Measurements from ENCODE around the gene RNF181. TPM values are rescaled to one million over a fixed set of nuclear protein-coding genes. Genes with fewer than 3 reads are reported as not detected.
A peak's percentile ranks its signal among the peaks of the same experiment; 100 is the strongest.

Gene RNF181
- total and polyA plus RNA-seq, 2 of the 13 experiments (the other 11 are each of a cell fraction or from before 2014, with no cell fraction given) = 224 to 578 TPM

GRCh38 chr2:85584354-85584856 is 11.1 kb upstream of the RNF181 start, which contains the start of gene VAMP5 (continued):
- TF ChIP-seq ZNF44 (CRISPR knock-in tag; IDR thresholded peaks at IDR 0.05) (no peak), SOX13 (IDR thresholded peaks at IDR 0.05) (peak; percentile 18; the same call in 1 of the 2 replicates), SOX13 (CRISPR knock-in tag; conservative IDR thresholded peaks at IDR 0.05 in 1 of 2, IDR thresholded peaks at IDR 0.05 in 1 of 2) (peak; percentile 45 to 74; a peak in 2 of 4 replicates), PAXIP1 (CRISPR knock-in tag; conservative IDR thresholded peaks at IDR 0.05) (peak; percentile 92), ZNF747 (CRISPR knock-in tag; IDR thresholded peaks at IDR 0.05; ENCODE audit: borderline replicate concordance) (no peak; the same call in 1 of the 2 replicates), RBM39 (IDR thresholded peaks at IDR 0.05; ENCODE audit: low read depth, low read length, poor library complexity, severe bottlenecking) (peak; percentile 91), CCDC6 (CRISPR knock-in tag; IDR thresholded peaks at IDR 0.05) (no peak; the same call in none of the 2 replicates), ZXDC (CRISPR knock-in tag; IDR thresholded peaks at IDR 0.05) (peak; percentile 76; the same call in 1 of the 2 replicates), ZNF713 (CRISPR knock-in tag; IDR thresholded peaks at IDR 0.05) (peak; percentile 11; the same call in 1 of the 2 replicates), EED (CRISPR knock-in tag; IDR thresholded peaks at IDR 0.05) (no peak), SRSF4 (IDR thresholded peaks at IDR 0.05; ENCODE audit: low read depth, low read length, poor library complexity, severe bottlenecking) (no peak), SPEN (CRISPR knock-in tag; IDR thresholded peaks at IDR 0.05; ENCODE audit: low read depth) (peak; percentile 94)
- TF ChIP-seq, protein P1, sequence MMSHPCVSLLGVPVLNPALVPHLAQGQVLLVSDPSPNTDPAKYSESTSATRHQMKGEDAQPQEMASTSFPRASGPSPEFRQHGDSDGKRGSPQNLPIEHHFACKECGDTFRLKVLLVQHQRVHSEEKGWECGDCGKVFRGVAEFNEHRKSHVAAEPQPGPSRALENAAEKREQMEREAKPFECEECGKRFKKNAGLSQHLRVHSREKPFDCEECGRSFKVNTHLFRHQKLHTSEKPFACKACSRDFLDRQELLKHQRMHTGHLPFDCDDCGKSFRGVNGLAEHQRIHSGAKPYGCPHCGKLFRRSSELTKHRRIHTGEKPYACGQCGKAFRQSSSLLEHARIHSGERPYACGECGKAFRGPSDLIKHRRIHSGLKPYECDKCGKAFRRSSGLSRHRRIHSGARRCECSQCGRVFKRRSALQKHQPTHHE (CRISPR knock-in tag; IDR thresholded peaks at IDR 0.05; ENCODE audit: borderline replicate concordance) = peak; percentile 68; the same call in 1 of the 2 replicates
- TF ChIP-seq, protein P2, sequence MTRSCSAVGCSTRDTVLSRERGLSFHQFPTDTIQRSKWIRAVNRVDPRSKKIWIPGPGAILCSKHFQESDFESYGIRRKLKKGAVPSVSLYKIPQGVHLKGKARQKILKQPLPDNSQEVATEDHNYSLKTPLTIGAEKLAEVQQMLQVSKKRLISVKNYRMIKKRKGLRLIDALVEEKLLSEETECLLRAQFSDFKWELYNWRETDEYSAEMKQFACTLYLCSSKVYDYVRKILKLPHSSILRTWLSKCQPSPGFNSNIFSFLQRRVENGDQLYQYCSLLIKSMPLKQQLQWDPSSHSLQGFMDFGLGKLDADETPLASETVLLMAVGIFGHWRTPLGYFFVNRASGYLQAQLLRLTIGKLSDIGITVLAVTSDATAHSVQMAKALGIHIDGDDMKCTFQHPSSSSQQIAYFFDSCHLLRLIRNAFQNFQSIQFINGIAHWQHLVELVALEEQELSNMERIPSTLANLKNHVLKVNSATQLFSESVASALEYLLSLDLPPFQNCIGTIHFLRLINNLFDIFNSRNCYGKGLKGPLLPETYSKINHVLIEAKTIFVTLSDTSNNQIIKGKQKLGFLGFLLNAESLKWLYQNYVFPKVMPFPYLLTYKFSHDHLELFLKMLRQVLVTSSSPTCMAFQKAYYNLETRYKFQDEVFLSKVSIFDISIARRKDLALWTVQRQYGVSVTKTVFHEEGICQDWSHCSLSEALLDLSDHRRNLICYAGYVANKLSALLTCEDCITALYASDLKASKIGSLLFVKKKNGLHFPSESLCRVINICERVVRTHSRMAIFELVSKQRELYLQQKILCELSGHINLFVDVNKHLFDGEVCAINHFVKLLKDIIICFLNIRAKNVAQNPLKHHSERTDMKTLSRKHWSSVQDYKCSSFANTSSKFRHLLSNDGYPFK (CRISPR knock-in tag; IDR thresholded peaks at IDR 0.05; ENCODE audit: borderline replicate concordance) = 0 out of 2 replicates have a peak, but pooled peaks have one; percentile 32
- TF ChIP-seq, protein P3, sequence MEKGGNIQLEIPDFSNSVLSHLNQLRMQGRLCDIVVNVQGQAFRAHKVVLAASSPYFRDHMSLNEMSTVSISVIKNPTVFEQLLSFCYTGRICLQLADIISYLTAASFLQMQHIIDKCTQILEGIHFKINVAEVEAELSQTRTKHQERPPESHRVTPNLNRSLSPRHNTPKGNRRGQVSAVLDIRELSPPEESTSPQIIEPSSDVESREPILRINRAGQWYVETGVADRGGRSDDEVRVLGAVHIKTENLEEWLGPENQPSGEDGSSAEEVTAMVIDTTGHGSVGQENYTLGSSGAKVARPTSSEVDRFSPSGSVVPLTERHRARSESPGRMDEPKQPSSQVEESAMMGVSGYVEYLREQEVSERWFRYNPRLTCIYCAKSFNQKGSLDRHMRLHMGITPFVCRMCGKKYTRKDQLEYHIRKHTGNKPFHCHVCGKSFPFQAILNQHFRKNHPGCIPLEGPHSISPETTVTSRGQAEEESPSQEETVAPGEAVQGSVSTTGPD (CRISPR knock-in tag; IDR thresholded peaks at IDR 0.05) = no peak
